ENCODE data around the gene LMO1.

The LMO1 gene

DNA sequence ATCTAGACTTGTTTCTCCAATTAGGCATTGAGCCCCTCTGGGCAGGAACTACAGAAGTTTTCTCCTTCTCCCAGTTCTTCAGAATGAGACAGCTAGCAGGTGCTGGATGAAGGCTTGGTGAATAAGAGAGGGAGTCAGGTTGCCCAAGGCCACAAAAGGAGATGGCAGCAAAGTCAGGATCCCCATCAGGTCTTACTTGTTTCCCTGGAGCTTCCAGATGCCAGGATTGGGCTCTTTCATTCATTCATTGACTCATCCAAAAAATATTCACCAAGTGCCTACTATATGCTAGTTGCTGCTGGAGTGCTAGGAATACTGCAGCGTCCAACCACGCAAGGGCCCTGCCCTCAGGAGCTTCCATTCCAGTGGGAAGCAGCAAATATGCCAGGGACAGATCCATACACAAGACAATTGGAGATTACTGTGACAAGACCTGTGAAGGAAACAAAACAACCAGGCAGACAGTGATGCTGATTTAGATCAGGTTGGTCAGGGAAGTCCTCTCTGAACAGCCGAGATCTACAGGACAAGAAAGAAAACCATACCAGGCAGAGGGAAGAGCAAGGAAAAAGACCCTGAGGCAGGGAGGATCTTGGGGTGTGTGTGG, 24.6 kb upstream of the LMO1 start:
- DNase-seq: no peak

DNA sequence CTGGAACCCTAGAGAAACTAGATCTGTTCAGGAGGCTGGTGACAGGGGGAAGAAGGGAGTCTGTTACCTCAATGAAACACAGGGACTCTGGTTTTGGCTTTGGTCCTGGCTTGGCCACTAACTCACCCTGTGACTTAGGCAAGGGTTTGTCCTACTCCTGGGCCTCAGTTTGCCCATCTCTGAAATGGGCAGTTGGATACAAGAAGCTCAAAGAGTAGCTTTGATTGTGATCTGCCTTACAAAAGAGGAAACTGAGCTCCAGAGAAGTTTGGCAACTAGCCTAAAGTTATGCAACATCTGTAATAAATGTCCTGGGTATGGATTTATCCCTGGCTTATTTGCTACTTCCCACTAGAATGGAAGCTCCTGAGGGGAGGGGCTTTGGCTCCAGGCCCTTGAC, 24.0 kb upstream of the LMO1 start:
- no peak for DNase-seq

DNA sequence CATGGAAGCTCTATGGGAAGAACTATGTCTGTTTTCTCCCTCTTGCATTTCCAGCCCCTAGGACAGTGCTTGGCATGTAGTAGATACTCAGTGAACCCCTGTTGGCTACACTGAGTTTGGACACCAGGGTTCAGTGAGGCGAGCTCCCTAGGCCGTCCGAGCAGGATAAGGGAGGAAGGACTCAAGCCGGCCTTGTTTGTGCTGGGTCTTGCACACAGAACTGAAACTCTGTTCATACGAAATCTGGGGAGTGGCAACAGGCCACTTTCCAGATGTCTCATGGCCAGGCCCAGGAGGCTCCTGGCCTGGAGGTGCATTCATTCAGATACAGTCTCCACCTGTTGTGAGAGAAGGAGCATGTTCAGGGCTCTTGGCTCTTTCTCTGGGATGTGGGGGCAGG, 23.6 kb upstream of the LMO1 start:
- DNase-seq: no peak

DNA sequence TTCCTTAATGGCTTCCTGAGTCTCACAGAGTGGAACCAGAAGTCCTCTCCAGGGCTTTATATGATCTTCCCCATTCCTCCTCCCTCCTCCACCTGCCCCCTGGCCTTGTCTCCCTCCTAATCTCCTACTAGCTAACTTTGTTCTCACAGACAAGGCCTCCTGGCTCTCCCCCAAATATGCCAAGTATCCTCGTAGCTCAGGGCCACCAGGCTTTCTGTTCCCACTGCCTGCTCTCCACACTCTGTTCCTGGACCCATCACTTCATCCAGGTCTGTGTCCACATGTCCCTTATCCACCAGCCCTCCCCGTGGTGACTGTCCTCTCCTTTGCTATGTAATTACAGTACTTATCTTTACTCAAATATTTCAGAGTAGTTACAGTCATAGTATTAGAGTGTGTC, 23.2 kb upstream of the LMO1 start:
- DNase-seq: no peak

DNA sequence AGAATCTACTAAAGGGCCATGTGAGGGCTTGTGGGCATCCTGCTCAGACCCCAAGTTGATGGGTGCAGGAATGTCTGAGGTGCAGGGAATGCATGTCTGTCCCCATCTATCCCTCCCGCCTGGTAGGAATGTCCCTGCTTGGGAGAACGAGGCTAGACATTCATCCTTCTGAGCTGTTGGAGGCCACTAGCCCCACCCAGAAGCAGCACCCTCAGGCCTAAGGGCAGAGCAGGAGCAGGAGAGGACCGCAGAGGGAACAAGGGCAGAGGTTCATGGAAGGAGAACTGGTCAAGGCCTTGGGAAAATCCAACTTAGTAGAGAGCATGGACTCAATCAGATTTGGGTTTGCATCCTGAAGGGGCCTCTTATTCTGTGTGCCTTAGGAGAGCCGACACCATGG, 22.1 kb upstream of the LMO1 start:
- no peak for DNase-seq

DNA sequence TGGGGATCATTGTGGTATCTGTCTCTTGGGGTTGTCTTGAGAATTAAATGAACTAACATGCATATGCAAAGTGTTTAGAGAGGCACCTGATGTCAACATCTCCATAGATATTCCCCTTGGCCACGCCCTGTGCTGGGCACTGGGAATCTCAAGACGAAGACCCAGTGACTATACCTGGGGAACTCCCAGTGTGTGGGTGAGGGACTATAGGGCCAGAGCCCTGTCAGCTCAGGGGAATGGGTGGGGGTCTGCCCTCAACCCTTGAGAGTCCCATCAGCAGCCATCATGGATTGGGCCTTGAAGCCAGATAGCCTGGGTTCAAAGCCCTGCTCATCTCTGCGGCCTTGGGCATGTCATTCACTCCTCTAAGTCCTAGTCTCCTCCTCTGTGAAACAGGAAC, 21.6 kb upstream of the LMO1 start:
- no peak for DNase-seq

DNA sequence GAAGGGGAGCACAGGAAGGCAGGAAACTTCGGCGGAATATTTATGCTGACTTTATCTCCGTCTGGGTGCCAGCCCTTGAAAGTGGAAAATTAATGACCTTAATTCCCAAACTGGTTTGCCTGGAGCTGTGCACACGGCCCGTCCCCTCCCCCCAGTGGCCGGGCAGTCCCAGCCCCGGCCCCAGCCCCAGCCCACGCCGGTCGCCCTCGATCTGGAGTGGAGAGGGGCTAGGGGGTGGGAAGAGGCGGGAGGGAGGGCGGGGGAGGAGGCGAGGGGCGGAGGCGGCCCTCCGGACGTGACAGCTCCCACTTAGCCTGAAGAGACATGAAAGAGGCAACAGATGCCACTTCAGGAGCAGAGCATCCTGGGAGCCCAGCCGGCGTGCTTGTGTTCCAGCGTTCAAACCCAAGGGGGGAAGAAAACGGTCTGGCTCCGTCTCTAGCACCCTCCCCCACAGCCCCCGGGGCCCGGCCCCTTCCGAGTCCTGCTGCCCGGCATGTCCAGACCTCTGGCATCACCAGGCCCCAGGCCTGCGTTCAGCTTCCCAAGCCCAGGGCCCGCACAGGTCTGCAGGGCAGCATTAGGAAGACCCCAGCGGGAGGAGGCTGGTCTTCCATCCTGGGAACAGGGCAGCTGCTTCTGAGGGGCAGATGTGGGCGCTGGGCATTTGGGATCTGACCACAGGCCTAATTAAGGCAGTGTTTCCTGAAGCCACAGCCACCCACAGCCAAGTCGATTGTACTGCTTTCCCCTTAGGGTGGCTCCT, 20.0 kb upstream of the LMO1 start:
- no peak for DNase-seq

DNA sequence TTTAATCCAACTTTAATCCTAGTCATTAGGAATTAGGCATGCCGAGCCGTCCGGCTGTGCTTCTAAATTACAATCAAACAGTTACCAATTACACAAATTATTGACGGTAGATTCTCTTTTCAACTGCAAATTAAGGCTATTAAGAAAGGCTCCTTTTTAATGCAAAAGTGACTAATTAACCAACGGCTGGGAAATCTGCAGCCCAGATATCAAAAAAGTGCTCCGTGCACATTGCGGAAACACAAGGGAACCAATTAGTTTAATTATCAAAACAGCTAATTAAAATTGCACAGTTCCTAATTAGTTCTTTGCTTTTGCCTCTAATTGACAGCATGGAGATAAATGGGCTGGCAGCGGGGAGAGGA, 19.4 kb upstream of the LMO1 start:
- DNase-seq: no peak

DNA sequence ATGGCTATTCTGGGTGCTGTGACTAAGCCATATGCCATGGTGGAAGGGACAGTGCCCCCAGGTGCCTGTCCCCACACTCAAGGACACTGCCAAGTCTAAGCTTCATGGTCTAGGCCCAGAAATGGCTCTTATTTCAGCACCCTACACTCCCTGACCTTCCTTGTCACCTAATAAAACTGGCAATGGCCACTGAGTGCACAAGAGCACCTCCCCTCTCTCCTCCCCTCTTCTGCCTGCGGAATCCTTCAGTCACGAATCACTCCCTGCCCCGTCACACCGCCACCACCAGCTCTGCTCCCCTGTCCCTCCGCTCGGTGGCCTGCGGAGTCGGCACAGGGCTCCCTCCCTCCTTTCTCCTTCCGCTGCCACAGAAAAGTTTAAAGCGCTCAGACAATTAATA, 19.0 kb upstream of the LMO1 start:
- no peak for DNase-seq

DNA sequence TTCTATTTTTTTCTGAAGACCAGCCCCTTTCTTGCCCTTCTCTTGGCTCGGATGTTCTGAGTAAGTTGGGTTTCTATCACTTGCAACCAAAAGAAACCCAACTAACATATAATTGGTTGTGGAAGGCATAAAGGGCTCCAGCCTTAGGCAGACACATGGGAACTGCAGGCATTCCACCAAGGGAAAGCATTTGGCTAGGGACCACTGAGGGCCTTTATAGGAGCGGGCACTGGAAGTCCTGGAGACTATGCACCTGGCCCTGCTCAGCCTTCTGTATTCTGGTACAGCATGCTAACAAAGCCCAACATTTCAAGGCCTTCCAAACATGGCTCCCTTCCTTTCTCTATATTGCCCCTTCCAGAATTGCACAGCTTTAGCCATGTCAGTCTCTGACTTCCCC, 17.6 kb upstream of the LMO1 start:
- no peak for DNase-seq

DNA sequence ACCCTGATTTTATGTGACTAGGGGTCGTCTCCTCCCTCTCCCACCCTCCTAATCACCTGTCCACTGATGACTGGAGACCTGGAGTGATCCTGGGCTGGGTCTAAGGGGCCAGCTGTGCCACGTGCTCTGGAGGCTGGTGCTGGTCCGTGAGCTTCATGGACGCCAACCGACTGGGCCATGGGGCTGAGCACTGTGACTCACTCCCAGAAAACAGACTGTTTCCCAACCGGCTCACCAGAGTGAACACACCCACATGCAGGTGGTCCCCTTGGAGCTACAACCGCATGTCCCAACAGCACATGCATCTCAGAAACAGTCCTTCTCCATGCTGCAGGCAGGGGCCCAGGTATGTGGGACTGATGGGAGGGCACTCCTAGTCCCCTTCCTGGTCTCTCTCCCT, 14.0 kb upstream of the LMO1 start:
- no peak for DNase-seq

DNA sequence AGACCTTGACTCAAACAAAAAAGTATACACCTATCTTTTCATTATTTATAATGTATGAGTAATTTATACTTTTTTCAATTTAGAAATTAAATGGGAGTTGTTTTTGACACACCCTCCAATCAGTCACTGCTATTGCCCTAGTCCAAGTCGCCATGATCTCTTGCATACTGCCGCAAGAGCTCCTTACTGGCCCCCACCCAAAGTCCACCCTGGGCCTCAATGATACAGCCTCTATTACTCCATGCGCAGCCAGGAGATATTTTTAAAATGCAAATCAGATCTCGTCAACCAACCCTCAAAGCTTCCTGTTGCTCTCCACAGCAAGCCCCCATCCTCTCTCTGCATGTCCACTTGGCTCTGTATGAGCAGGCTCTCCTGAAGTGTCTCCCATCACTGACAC, 12.8 kb upstream of the LMO1 start:
- DNase-seq: no peak

DNA sequence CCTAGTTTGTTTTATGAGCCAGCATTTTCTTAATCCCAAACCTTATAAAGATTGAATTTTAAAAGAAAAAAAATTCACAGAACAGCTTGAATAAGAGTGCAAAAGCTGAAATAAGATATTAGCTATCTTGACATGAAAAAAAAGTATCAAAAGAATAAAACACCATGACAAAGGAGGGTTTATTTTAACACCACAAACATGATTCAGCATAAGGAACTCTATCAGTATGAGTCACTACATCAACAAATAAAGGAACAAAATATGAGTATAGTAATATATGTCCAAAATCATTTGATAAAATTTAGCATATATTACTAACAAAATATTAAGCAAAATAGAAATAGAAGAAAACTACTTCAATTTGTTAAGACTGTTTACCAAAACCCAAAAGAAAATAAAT, 9.6 kb upstream of the LMO1 start:
- no peak for DNase-seq

DNA sequence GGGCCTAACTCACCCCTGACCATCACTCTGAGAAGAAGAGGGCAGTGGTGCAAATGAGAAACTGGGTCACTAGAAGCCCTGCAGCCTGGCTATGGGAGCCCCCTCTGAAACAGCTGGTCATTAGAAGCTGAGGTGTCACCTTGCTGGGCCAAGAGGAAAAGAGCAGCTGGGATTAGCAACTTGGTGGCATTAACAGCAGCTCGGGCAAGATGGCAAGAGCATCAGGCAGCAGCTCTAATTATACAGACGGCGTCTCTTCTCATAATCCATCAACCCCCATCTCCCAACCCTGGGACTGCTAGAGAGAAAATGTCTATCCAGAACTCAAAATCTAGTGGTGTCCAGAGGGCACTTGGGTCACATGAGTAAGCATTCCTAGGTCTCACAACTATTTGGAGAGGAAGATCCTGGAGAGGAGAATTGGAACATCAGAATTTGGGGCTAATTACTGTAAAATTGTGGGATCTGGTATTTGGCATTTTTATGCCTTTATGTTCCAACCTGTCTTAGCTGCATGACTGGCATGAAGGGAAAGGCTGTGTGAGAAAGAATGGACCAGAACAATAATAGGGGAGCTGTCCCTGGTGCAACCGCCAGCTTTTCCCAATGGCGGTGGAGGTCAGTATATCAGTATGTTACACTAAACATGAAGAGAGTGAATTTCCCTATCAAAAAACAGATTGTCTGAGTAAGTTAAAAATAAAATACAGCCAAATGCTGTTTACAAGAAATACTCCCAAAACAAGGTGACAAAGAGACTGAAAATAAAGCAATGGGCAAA, 7.6 kb upstream of the LMO1 start:
- no peak for DNase-seq

DNA sequence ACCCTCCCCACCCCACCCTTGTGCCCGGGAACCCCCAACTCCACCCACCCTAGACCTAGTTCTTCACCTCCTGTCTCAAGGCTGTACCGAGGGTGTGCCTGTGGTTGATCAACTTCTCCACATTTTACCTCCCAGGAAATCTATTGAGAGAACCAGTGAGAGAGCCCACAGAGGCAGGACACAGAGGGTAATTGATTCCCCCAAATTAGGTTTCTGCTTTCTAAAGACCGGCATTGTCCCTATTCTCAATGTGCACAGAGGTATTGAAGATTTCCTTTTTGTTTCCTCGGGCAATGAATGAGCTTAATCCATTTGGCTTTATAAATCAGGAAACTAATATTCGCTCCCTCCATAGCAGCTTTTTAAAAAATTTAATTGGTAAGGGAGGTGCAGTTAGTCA, 6.0 kb upstream of the LMO1 start:
- DNase-seq: no peak

DNA sequence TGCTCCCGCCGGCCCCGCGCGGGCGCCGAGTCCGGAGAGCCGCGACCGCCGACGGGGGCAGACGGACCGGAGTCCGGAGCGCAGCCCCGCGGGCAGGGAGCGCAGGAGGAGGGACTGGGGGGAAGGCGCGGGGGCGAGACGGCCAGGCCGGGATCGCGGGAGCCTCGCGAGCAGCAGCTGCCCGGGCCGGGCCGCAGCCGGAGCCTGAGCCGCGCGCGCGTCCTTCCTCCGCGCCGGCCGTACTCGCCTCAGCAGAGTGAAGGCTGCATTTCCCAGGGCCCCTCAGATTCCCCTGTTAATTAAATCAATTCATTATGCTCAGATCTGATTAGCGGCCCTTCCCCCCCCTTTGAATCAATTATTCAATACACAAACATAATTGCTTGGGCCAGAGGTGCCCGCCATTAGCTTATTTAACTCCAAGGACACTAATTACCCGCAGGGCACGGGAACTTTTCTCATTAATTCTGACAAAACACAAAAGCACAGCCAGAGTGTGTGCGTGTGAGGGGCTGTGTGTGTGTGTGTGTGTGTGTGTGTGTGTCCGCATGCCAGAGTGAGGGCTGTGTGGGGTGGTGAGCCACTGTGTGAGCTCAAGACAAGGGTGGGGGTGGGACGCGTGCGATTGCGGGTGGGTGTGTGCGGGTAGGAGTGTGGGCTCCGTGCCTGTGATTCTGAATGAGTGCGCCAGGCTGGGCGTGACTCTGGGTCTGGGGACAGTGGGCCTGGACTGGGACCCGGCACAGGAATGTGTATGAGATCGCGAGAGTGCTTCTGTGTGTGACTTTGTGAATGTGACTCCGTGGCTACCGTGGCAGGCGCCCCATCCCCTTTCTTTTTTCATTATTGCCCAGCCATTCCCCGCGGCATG, 5.1 kb upstream of the LMO1 start:
- DNase-seq: no peak

DNA sequence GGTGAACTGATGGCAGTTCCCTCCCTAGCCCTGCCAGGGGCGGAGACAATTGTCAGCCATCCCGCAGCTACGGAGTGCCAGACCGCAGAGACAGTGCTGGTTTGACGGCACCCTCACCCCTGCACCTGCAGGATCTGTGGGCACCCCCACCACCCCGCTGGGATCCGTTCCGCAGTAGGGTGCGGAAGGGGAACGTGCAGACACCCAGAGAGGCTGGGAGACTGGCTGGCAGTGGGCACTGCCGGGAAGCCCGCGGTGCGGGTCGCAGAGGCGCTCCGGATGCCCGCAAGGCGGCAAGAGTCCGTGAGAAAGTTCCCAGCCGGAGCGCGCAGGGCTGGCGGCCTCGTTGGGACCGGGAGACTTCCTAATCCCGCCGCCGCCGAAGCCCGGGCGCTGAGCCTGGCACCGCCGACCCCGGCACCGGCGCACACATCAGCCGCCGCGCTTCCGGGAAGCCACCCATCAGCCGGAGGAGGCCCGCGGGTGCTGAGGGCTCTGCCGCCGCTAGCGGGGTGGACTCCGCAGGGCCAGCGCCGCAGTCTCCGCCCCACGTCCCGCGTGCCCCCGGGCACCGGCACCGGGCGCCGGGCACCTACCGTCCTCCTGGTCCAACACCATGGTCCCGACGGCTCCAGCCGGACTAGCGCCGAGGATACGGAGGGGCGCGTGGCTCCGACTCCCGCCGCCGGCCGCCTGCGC, 4.3 kb upstream of the LMO1 start:
- no peak for DNase-seq

DNA sequence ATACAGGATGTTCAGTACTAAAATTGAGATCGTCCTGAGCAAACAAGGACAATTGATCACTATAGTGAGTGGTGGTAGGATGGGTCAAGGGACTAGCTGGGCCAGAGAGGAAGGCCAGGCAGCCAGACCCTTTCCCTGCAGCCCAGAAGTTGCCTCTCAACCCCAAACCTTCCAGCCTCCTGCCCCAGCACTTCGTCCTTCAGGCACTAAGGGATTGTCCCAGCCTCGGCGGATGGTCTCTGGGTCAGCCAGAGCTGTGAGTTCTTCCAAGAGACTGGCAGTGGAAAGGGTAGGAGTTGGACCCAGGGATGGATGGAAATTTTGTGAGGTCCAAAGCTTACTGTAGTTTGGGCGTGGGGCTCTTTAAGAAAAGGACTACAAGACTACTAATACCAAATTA, 3.6 kb upstream of the LMO1 start:
- DNase-seq: no peak

DNA sequence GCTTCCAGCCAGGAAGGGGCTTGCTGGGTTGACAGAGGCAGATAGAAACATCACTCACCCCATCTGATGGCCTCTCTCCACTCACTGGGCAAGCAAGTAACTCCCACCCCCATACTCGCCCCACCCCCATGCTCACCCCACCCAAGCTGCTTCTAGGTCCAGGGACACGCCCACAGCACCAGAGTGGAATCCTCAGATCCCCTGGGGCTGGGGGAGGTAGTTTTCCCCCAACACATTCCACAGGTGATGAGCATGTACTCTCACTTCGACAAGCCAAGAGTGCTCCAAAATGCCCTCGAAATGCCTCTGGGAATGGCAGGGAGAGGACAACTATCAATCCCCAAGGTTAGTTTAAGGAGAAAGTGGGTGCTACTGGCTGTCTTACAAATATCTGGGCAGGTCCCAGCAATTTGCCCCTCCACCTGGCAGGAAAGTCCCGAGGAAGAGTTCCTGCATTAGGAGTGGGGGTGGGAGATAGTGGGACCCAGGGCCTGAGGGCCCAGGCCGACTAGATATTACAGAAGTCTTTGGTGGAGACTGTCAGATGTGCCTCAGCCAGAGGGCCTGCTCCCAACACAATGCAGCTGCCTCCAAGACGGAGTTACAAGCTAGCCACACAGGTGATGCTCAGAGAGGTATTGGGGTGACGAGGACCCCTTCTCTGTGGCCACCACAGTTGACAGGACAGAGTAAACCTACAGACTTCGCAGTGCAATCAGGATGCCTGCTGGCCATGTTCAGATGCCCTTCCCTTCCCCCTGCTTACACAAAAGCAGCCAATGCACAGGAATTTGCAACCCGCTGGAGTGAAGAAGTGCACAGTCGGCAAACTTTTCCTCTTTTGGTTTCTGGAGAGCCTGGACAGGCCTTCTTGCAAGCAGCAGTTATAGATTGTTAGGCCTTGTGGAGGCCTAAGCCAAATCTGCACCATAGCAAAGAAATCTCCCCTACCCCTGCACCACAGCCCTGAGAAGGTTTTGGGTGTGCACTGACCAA, 2.9 kb upstream of the LMO1 start:
- no peak for DNase-seq

DNA sequence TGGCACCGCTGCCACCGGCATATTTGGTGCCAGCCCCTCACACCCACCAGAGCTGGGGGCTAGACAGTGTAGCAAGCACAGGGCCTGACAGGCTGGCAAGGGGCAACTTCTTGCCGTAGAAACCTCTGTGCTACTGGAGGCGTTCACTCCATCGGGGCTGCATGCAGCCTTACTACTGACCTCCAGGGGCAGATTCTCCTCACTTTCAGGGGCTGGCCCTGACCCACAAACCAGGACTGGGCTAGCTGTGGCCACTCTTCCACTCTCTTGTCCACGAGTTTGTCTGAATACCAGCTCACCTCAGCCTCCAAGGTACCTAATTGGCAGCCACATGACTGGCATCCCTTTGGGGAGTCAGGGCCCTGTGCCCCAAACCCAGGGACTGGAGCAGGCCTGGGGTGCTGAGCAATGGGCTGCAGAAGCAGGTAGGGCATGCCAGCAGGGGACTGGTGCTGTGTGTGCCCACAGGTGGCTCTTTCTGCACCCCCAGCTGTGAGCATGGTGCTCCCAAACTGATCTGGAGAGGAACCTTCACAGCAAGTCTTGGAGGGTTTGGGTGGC, 2.1 kb upstream of the LMO1 start:
- DNase-seq: no peak

DNA sequence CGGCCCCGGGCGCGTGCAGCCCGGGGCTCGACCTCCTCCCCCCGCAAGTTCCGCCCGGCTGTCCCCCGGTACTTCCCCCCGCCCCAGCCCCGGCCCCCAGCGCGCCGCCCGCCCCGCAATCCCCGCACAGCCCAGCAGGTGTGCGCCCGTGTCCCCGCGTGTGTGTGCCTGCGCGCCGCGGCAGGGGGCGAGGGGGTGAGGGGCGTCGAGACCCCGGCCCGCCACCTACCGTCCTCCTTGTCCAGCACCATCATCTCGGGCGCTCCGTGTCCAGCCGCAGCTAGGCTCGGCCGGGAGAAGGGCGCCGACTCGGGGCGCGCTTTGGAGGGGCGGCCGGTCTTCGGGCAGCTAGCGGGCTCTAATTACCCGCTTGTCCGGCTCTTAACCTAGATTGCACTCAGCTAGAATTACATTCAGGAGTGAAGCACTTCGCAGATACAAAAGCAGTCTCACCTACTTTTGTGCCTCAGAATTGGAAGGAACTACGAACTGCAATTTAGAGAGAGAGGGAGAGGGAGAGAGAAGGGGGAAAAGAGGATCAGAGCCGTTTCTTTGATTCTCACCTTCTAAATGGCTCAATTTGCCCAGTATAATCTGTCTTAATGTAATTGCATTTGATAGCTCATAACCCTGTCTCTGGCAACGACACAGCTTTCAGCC, 439 bp downstream of the LMO1 start:
- no peak for DNase-seq

Measured in fibroblast of upper back skin (primary cell).